Natural killer cell (primary cell): Measurements from ENCODE around the gene NLRP3. TPM values are rescaled to one million over a fixed set of nuclear protein-coding genes. Genes with fewer than 3 reads are reported as not detected.

ENCODE experiments used
- ATAC-seq, 3 donors: fragments of 150-1000 bp in 2 of 3; fragments of 200-7000 bp in 1 of 3; cut with Tn5 transposase; 1 replicate in 1 of 3; 2 replicates in 2 of 3; pipeline ENCODE4 v1.10.0; 2021; ENCODE audit warnings: mild to moderate bottlenecking in 2 of 3, moderate library complexity in 2 of 3
- DNase-seq, 2 donors: peaks; one replicate each; pipeline versions ENCODE4 v3.0.0 to v3.0.0-alpha.2; 2013 to 2021; ENCODE audit warnings: mixed read lengths in 1 of 2
- H3K27ac ChIP-seq: one replicate; pipeline ENCODE4 v1.5.1; 2013; ENCODE audit warnings: mild to moderate bottlenecking, low read length
- H3K27me3 ChIP-seq: one replicate; pipeline ENCODE4 v1.6.1; 2013; ENCODE audit warnings: low read length; ENCODE audit not compliant: control insufficient read depth, insufficient read depth
- H3K36me3 ChIP-seq: one replicate; pipeline ENCODE4 v1.6.1; 2013; ENCODE audit warnings: low read length; ENCODE audit not compliant: control insufficient read depth, insufficient read depth
- H3K4me1 ChIP-seq: one replicate; pipeline ENCODE4 v1.6.1; 2013; ENCODE audit warnings: low read length; ENCODE audit not compliant: control insufficient read depth, insufficient read depth
- H3K4me3 ChIP-seq: one replicate; pipeline ENCODE4 v1.5.1; 2013; ENCODE audit warnings: low read length
- H3K9me3 ChIP-seq: one replicate; pipeline ENCODE4 v1.6.1; 2013; ENCODE audit warnings: low read length; ENCODE audit not compliant: control insufficient read depth, insufficient read depth
- H3K27ac Mint-ChIP-seq, 2 donors: one replicate each; pipeline ENCODE4 v1.8.0; 2022; ENCODE audit warnings: mild to moderate bottlenecking in 2 of 2, mixed read lengths in 2 of 2, moderate library complexity in 1 of 2
- H3K27me3 Mint-ChIP-seq, 2 donors: one replicate each; pipeline ENCODE4 v1.8.0; 2022; ENCODE audit warnings: low read depth in 2 of 2, mixed read lengths in 2 of 2
- H3K36me3 Mint-ChIP-seq: one replicate; pipeline ENCODE4 v1.8.0; 2022; ENCODE audit warnings: mixed read lengths
- H3K4me1 Mint-ChIP-seq, 2 donors: one replicate each; pipeline ENCODE4 v1.8.0; 2022; ENCODE audit warnings: mixed read lengths in 2 of 2
- H3K4me3 Mint-ChIP-seq: one replicate; pipeline ENCODE4 v1.8.0; 2022; ENCODE audit warnings: mild to moderate bottlenecking, moderate library complexity, mixed read lengths
- H3K9me3 Mint-ChIP-seq, 2 donors: one replicate each; pipeline ENCODE4 v1.8.0; 2022; ENCODE audit warnings: mixed read lengths in 2 of 2
- WGBS: methylation state at CpG from one replicate; pipeline ENCODE4 v1.1.7; 2013; ENCODE audit warnings: missing lambda C conversion rate; ENCODE audit not compliant: insufficient coverage; 5-methylcytosine and 5-hydroxymethylcytosine counted together
- intact Hi-C: fragments of 100-400 bp; cut with micrococcal nuclease; formaldehyde crosslinking; loops from one replicate; pipeline ENCODE4 v1.14.2; 2022
- total RNA-seq, 4 donors: library from RNA; stranded (reverse); fragments of 120-200 nt in 1 of 4; gene quantifications; one replicate each; pipeline versions ENCODE4 v1.2.3 to v1.2.4, GENCODE V29; 2013 to 2022
- TF ChIP-seq, protein P1 (sequence below): fragments of 200-600 bp; IDR thresholded peaks from one replicate; pipeline ENCODE4 v1.8.0; 2022; ENCODE audit warnings: antibody characterized with exemption

The NLRP3 gene
- total RNA-seq, 3 donors from 2014 or later (not counting 1 experiment from before 2014, with no cell fraction given), result 11.3 to 34.1 (median 11.7) TPM

DNA sequence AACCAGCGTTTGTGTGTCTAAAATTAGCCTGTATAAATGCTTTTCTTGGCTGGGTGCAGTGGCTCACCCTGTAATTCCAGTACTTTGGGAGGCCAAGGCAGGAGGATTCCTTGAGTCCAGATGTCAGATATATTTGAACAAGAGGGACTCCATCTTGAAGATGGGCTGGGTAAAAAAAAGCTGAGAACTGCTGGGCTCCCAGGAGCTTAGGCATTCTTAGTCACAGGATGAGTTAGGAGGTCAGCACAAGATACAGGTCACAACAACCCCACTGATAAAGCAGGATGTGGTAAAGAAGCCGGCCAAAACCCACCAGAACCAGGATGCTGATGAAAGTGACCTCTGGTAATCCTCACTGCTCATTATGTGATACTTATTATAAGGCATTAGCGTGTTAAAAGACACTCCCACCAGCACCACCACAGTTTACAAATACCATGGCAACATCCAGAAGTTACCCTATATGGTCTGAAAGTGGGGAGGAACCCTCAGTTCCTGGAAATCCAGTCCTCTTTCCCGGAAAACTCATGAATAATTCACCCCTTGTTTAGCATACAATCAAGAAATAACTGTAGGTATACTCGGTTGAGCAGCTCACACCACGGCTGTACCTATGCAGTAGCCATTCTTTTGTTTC, 48.1 kb upstream of the NLRP3 start:
- H3K36me3 ChIP-seq, result no peaks in the 10 kb centered on the region
- no peak overlapping the region for H3K27ac ChIP-seq
- Mint-ChIP-seq H3K4me1 (peaks cover 0 to 7% of the 10 kb centered on the region in 2 donors), H3K9me3 (no peaks in the 10 kb centered on the region), H3K4me3 (no peak overlapping the region), H3K27me3 (no peaks in the 10 kb centered on the region), H3K36me3 (no peaks in the 10 kb centered on the region), H3K27ac (no peak overlapping the region)
- peak in 1 of 3 donors; percentile 70 for ATAC-seq
- intact Hi-C loops, result no loop called here
- WGBS, result 68% methylated on average over 6 of the region's 6 CpGs
- H3K4me3 ChIP-seq, result no peak overlapping the region
- no peaks in the 10 kb centered on the region for H3K27me3 ChIP-seq
- DNase-seq, result no peak
- TF ChIP-seq, protein P1, sequence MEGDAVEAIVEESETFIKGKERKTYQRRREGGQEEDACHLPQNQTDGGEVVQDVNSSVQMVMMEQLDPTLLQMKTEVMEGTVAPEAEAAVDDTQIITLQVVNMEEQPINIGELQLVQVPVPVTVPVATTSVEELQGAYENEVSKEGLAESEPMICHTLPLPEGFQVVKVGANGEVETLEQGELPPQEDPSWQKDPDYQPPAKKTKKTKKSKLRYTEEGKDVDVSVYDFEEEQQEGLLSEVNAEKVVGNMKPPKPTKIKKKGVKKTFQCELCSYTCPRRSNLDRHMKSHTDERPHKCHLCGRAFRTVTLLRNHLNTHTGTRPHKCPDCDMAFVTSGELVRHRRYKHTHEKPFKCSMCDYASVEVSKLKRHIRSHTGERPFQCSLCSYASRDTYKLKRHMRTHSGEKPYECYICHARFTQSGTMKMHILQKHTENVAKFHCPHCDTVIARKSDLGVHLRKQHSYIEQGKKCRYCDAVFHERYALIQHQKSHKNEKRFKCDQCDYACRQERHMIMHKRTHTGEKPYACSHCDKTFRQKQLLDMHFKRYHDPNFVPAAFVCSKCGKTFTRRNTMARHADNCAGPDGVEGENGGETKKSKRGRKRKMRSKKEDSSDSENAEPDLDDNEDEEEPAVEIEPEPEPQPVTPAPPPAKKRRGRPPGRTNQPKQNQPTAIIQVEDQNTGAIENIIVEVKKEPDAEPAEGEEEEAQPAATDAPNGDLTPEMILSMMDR, result no peak
- peaks cover 3% of the 10 kb centered on the region for H3K4me1 ChIP-seq
- H3K9me3 ChIP-seq, result peaks cover 3% of the 10 kb centered on the region

DNA sequence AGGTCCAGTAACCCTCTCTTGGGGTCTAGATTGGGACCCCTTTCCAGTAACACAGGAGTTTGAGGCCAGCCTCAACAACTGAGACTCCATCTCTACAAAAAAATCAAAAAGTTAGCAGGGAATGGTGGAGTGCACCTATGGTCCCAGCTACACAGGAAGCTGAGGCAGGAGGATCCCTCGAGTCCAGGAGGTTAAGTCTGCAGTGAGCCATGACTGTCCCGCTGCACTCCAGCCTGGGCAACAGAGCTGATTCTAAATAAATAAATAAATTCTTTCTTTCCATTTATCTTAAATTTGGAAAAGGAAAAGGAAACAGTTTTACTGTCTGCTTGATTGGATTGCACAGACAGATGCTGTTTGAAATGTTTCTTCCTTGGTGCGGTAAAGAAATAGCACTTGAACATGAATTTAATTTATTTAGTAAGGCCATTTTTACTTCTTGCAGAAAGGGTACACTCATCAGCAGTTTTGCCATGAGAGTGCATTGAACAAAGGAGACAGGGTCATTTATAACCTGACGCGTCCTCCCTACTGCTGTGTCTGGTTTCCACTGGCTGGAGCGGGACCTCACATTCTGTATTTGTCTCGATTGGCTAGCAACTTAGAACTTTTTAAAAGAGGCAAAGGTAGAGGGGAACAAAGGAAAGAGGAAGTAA, 47.4 kb upstream of the NLRP3 start:
- peaks cover 0 to 7% of the 10 kb centered on the region in 2 donors for H3K4me1 Mint-ChIP-seq
- no peak overlapping the region for H3K27ac ChIP-seq
- no peak overlapping the region for H3K27ac Mint-ChIP-seq
- H3K4me3 ChIP-seq, result no peak overlapping the region
- DNase-seq (no peak), ATAC-seq (no peak)
- TF ChIP-seq, protein P1, result no peak
- no peak overlapping the region for H3K4me3 Mint-ChIP-seq
- no peaks in the 10 kb centered on the region for H3K27me3 ChIP-seq
- H3K36me3 Mint-ChIP-seq, result no peaks in the 10 kb centered on the region
- H3K4me1 ChIP-seq, result peaks cover 4% of the 10 kb centered on the region
- H3K27me3 Mint-ChIP-seq, result no peaks in the 10 kb centered on the region
- no peaks in the 10 kb centered on the region for H3K36me3 ChIP-seq
- intact Hi-C loops, result no loop called here
- no peaks in the 10 kb centered on the region for H3K9me3 Mint-ChIP-seq
- H3K9me3 ChIP-seq, result peaks cover 3% of the 10 kb centered on the region
- WGBS, result 81% methylated on average over 6 of the region's 7 CpGs

DNA sequence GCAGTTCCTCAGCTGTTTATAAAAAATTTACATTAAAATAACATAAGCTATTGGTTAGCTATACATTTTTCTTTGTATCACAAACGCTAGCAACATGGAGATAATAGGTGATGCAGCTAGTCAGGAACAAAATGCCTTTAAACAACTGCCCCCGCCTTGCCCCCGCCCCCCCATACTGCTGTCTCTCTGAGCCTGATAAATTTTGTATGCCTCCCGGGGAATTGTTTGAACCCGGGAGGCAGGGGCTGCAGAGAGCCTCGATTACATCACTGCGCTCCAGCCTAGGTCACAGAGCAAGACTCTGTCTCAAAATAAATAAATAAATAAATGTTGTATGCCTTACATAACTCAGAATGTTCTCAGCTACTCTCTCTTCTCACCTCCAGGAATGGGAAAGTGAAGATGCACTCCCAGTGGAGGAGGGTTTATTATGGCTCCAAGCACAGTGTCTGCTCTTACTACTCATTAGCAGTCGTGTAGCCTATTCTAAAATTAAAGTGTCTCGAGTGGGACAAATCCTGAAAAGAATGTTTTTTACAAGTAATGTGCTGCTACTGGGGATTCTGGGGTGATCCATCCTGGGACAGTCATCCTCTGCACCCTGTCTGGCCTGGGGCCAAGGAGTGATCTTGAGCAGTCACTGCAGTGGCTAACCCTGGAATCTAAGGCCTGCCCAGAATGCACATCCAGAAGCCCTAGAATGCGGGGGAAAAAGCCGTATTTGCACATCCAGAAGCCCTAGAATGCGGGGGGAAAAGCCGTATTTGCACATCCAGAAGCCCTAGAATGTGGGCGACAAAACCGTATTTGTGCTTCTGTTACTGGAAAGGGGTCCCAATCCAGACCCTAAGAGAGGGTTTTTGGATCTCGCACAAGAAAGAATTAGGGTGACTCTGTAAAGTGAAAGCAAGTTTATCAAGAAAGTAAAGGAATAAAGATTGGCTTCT, 44.9 kb upstream of the NLRP3 start:
- no peaks in the 10 kb centered on the region for H3K9me3 Mint-ChIP-seq
- no peak for DNase-seq
- no peak overlapping the region for H3K4me3 Mint-ChIP-seq
- no peak overlapping the region for H3K4me3 ChIP-seq
- no peak for ATAC-seq
- TF ChIP-seq, protein P1, result no peak
- WGBS, result 86% methylated on average over 14 of the region's 16 CpGs
- no peaks in the 10 kb centered on the region for H3K36me3 ChIP-seq
- H3K27ac ChIP-seq, result no peak overlapping the region
- no peaks in the 10 kb centered on the region for H3K36me3 Mint-ChIP-seq
- H3K4me1 ChIP-seq, result peaks cover 4% of the 10 kb centered on the region
- H3K9me3 ChIP-seq, result peaks cover 3% of the 10 kb centered on the region
- H3K27me3 ChIP-seq, result no peaks in the 10 kb centered on the region
- intact Hi-C loops, result loop anchor here (5.0 kb wide), 1 partner anchor 206 kb away; no protein-coding TSS in a partner anchor
- peaks cover 4 to 7% of the 10 kb centered on the region in 2 donors for H3K4me1 Mint-ChIP-seq
- H3K27ac Mint-ChIP-seq, result no peak overlapping the region
- H3K27me3 Mint-ChIP-seq, result peaks cover 0 to 3% of the 10 kb centered on the region in 2 donors
